ENCODE measurements around the gene CEP295NL.

The CEP295NL gene

DNA sequence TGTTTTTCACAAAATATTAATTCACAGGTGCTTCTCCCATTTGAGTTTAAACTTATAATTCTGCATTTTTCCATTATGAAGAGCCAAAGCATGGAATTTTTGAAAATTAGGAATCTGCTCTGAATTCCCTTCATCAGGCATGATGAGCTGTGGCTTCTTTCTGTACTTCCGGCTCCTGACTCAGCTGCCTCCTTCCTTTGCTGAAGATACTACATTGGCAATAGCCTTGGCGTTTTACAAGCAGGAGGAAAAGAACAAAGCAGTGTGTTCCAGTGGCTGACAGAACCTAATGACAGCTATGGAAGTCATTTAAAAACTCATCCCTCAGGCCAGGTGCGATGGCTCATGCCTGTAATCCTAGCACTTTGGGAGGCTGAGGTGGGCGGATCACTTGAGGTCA is 44.0 kb downstream of the CEP295NL start:
- Histone ChIP-seq H3K4me2 (ENCODE audit: low read depth, low read length) (no peak overlapping the region), H3K4me3 (ENCODE audit: low read length) (no peak overlapping the region), H3K36me3 (replicated peaks; ENCODE audit: insufficient read depth, low read length) (no peaks in the 10 kb centered on the region; the same call in 1 of the 2 replicates), H3K79me2 (ENCODE audit: low read length) (peaks cover 20% of the 10 kb centered on the region), H3K27me3 (replicated peaks; ENCODE audit: insufficient read depth, low read length) (no peaks in the 10 kb centered on the region), H4K20me1 (ENCODE audit: insufficient read depth, low read length) (no peaks in the 10 kb centered on the region), H3K9ac (ENCODE audit: low read length) (no peak overlapping the region), H3K27ac (ENCODE audit: low read length) (no peak overlapping the region), H3K9me2 (replicated peaks; ENCODE audit: insufficient read depth, low read length) (no peaks in the 10 kb centered on the region), H3K4me1 (ENCODE audit: low read length) (no peaks in the 10 kb centered on the region), H3F3A (ENCODE audit: insufficient read depth, low read length) (no peaks in the 10 kb centered on the region), H3K9me3 (replicated peaks; ENCODE audit: insufficient read depth, low read length) (no peaks in the 10 kb centered on the region), H2AFZ (ENCODE audit: low read length) (no peak overlapping the region)
- TF ChIP-seq, protein P1, sequence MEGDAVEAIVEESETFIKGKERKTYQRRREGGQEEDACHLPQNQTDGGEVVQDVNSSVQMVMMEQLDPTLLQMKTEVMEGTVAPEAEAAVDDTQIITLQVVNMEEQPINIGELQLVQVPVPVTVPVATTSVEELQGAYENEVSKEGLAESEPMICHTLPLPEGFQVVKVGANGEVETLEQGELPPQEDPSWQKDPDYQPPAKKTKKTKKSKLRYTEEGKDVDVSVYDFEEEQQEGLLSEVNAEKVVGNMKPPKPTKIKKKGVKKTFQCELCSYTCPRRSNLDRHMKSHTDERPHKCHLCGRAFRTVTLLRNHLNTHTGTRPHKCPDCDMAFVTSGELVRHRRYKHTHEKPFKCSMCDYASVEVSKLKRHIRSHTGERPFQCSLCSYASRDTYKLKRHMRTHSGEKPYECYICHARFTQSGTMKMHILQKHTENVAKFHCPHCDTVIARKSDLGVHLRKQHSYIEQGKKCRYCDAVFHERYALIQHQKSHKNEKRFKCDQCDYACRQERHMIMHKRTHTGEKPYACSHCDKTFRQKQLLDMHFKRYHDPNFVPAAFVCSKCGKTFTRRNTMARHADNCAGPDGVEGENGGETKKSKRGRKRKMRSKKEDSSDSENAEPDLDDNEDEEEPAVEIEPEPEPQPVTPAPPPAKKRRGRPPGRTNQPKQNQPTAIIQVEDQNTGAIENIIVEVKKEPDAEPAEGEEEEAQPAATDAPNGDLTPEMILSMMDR (IDR thresholded peaks at IDR 0.05; ENCODE audit: low read length), result no peak
- TF ChIP-seq EZH2phosphoT487 (IDR thresholded peaks at IDR 0.05; ENCODE audit: low read length) (no peak), EZH2 (optimal IDR thresholded peaks at IDR 0.05; ENCODE audit: low read depth, low read length) (no peak)
- DNase-seq, result no peak

DNA sequence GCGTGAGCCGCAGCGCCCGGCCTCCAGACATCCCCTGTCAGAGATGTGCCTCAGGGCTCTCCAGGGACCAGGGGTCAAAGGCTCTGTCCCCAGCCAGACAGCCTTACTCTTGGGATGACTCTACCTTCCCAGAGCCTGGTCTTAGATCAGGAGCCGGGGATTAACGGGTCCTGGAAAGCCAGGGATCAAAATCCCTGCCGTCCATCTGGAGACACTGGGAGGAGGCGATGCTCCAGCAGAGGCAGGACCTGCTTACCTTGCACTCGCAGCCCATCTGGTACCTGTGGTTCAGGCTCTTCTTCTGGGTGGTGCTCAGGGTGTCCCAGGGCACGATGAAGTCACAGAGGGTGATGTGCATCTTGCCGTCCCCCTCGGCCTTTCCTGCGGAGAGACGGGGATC is 45.7 kb downstream of the CEP295NL start:
- Histone ChIP-seq H3K79me2 (ENCODE audit: low read length) (peaks cover 9% of the 10 kb centered on the region; the same call in 1 of the 2 replicates), H3K4me3 (ENCODE audit: low read length) (no peak overlapping the region), H3F3A (ENCODE audit: insufficient read depth, low read length) (no peaks in the 10 kb centered on the region), H3K4me1 (ENCODE audit: low read length) (no peaks in the 10 kb centered on the region), H3K36me3 (replicated peaks; ENCODE audit: insufficient read depth, low read length) (no peaks in the 10 kb centered on the region; the same call in 1 of the 2 replicates), H3K9me3 (replicated peaks; ENCODE audit: insufficient read depth, low read length) (no peaks in the 10 kb centered on the region), H3K9me2 (replicated peaks; ENCODE audit: insufficient read depth, low read length) (no peaks in the 10 kb centered on the region), H3K4me2 (ENCODE audit: low read depth, low read length) (no peak overlapping the region), H3K9ac (ENCODE audit: low read length) (no peak overlapping the region), H3K27me3 (replicated peaks; ENCODE audit: insufficient read depth, low read length) (no peaks in the 10 kb centered on the region), H4K20me1 (ENCODE audit: insufficient read depth, low read length) (no peaks in the 10 kb centered on the region), H3K27ac (ENCODE audit: low read length) (no peak overlapping the region), H2AFZ (ENCODE audit: low read length) (no peak overlapping the region)
- TF ChIP-seq EZH2phosphoT487 (IDR thresholded peaks at IDR 0.05; ENCODE audit: low read length), result no peak
- no peak for TF ChIP-seq EZH2 (optimal IDR thresholded peaks at IDR 0.05; ENCODE audit: low read depth, low read length)
- TF ChIP-seq, protein P1 (IDR thresholded peaks at IDR 0.05; ENCODE audit: low read length), result no peak
- no peak for DNase-seq

DNA sequence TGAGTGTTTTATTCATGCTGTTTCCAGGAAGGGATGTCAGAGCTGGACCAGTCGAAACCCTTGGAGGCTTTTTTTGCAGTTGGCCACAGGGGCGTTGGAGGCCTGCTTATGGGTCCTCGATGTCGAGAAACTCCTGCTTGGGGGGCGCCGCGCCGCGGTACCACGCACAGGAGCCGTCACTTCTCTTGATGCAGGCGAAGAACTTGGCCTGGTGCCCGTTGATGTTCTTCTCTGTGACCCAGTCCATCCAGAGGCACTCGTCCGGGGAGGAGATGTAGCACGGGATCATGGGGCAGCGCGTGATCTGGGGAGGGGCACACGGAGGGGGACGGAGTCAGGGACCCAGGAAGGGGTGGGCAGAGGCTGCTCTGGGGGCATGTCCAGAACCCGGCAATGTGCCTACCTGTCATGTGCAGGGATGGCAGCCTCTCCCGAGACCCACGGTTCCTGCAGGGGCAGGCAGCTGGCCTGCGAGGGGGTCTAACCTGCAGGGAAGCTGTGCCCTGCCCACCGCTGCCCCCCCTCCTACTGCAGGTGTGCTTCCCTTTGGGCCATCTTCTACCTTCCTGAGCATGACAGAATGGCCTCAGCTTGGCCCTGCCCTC is 47.3 kb downstream of the CEP295NL start:
- Histone ChIP-seq H3K9me2 (replicated peaks; ENCODE audit: insufficient read depth, low read length) (no peaks in the 10 kb centered on the region), H3K4me1 (ENCODE audit: low read length) (no peaks in the 10 kb centered on the region), H3K4me2 (ENCODE audit: low read depth, low read length) (no peak overlapping the region), H3K9ac (ENCODE audit: low read length) (no peak overlapping the region), H4K20me1 (ENCODE audit: insufficient read depth, low read length) (no peaks in the 10 kb centered on the region), H3K27me3 (replicated peaks; ENCODE audit: insufficient read depth, low read length) (no peaks in the 10 kb centered on the region), H3K36me3 (replicated peaks; ENCODE audit: insufficient read depth, low read length) (no peaks in the 10 kb centered on the region; the same call in 1 of the 2 replicates), H3K4me3 (ENCODE audit: low read length) (no peak overlapping the region), H3K9me3 (replicated peaks; ENCODE audit: insufficient read depth, low read length) (no peaks in the 10 kb centered on the region), H3F3A (ENCODE audit: insufficient read depth, low read length) (no peaks in the 10 kb centered on the region), H3K79me2 (ENCODE audit: low read length) (no peaks in the 10 kb centered on the region), H3K27ac (ENCODE audit: low read length) (no peak overlapping the region), H2AFZ (ENCODE audit: low read length) (no peak overlapping the region)
- TF ChIP-seq EZH2phosphoT487 (IDR thresholded peaks at IDR 0.05; ENCODE audit: low read length), result no peak
- TF ChIP-seq, protein P1 (IDR thresholded peaks at IDR 0.05; ENCODE audit: low read length), result no peak
- TF ChIP-seq EZH2 (optimal IDR thresholded peaks at IDR 0.05; ENCODE audit: low read depth, low read length), result no peak
- DNase-seq, result no peak

Measured in MM.1S (cell line).